Fibroblast of pulmonary artery (primary cell): ENCODE results near the gene PRKAG2.

Source experiments
- DNase-seq: peaks from one replicate; pipeline ENCODE4 v3.0.0-alpha.2; 2010; ENCODE audit warnings: low read depth
- H3K4me3 ChIP-seq: replicated peaks from 2 replicates; pipeline ENCODE4 v1.5.1; 2011; ENCODE audit warnings: low read depth, mild to moderate bottlenecking, control low read depth, low read length, moderate library complexity
- CTCF ChIP-seq: IDR thresholded peaks from 2 replicates; pipeline ENCODE4 v1.5.1; 2011; ENCODE audit warnings: mild to moderate bottlenecking, control low read depth, low read length, inconsistent platforms; ENCODE audit errors: missing control alignments

The PRKAG2 gene

GRCh38 chr7:151519765-151520418, 357.0 kb downstream of the PRKAG2 start, which contains the start of gene RHEB:
Gene RHEB (minus strand): TSS chr7:151519895. CDS start chr7:151519511, 384 bp downstream.
- peak; percentile 99 for DNase-seq
- TF ChIP-seq CTCF = no peak
- peak within 1 kb of the TSS; percentile 91 for H3K4me3 ChIP-seq

GRCh38 chr7:151518947-151519764, 357.8 kb downstream of the PRKAG2 start:
- H3K4me3 ChIP-seq = peak overlapping the region; percentile 91
- peak; percentile 44 for DNase-seq

GRCh38 chr7:151518105-151518946, 358.6 kb downstream of the PRKAG2 start:
- H3K4me3 ChIP-seq = peak overlapping the region; percentile 91
- peak; percentile 37 for DNase-seq
- no peak for TF ChIP-seq CTCF

- no peak for TF ChIP-seq CTCF
- H3K4me3 ChIP-seq = peak overlapping the region; percentile 91
- DNase-seq = no peak
Measured at GRCh38 chr7:151517601-151518104, 359.3 kb downstream of the PRKAG2 start.

- DNase-seq = no peak
- H3K4me3 ChIP-seq = no peak overlapping the region
- TF ChIP-seq CTCF = no peak
Measured at GRCh38 chr7:151515276-151515565, 361.7 kb downstream of the PRKAG2 start.

- no peak for DNase-seq
- H3K4me3 ChIP-seq = no peak overlapping the region
- no peak for TF ChIP-seq CTCF
Measured at GRCh38 chr7:151514461-151515275, 362.2 kb downstream of the PRKAG2 start.
